GM23338 (cell line): ENCODE measurements around the gene RIF1. TPM values are rescaled to one million over a fixed set of nuclear protein-coding genes. Genes with fewer than 3 reads are reported as not detected.
A peak's percentile ranks its signal among the peaks of the same experiment; 100 is the strongest.

Source experiments
- ATAC-seq: fragments of 200-7000 bp; cut with Tn5 transposase; 3 replicates; pipeline ENCODE4 v1.9.1; 2020
- DNase-seq: peaks from one replicate; pipeline ENCODE4 v3.0.0-alpha.2; 2015; ENCODE audit warnings: low spot score
- H2AFZ ChIP-seq: fragments of 200-600 bp; sonication (generic); 2 replicates; pipeline ENCODE4 v1.8.0; 2016; ENCODE audit warnings: antibody characterized with exemption, mild to moderate bottlenecking, moderate library complexity
- H3F3A ChIP-seq: fragments of 200-600 bp; sonication (generic); replicated peaks from 2 replicates; pipeline ENCODE4 v1.8.0; 2017; ENCODE audit warnings: antibody characterized with exemption, mixed run types, low read depth
- H3K27ac ChIP-seq: fragments of 200-600 bp; sonication (generic); 2 replicates; pipeline ENCODE4 v1.6.1; 2016; ENCODE audit warnings: low read depth
- H3K27me3 ChIP-seq: fragments of 200-600 bp; sonication (generic); 2 replicates; pipeline ENCODE4 v1.8.0; 2016; ENCODE audit warnings: mild to moderate bottlenecking, mixed run types, moderate library complexity; ENCODE audit not compliant: insufficient read depth
- H3K36me3 ChIP-seq: fragments of 200-600 bp; sonication (generic); 2 replicates; pipeline ENCODE4 v1.8.0; 2016; ENCODE audit warnings: mild to moderate bottlenecking; ENCODE audit not compliant: insufficient read depth
- H3K4me1 ChIP-seq: fragments of 200-600 bp; sonication (generic); 2 replicates; pipeline ENCODE4 v1.8.0; 2016; ENCODE audit warnings: mild to moderate bottlenecking, moderate library complexity; ENCODE audit not compliant: insufficient read depth
- H3K4me2 ChIP-seq: fragments of 200-600 bp; sonication (generic); 2 replicates; pipeline ENCODE4 v1.7.1; 2017; ENCODE audit warnings: mixed run types
- H3K4me3 ChIP-seq: fragments of 200-600 bp; sonication (generic); 2 replicates; pipeline ENCODE4 v1.6.1; 2016; ENCODE audit warnings: mixed run types
- H3K79me2 ChIP-seq: fragments of 200-600 bp; sonication (generic); replicated peaks from 2 replicates; pipeline ENCODE4 v1.8.0; 2017; ENCODE audit warnings: mild to moderate bottlenecking; ENCODE audit not compliant: insufficient read depth
- H3K9me2 ChIP-seq: fragments of 200-600 bp; sonication (generic); 2 replicates; pipeline ENCODE4 v1.8.0; 2017; ENCODE audit not compliant: insufficient read depth
- H4K20me1 ChIP-seq: fragments of 200-600 bp; sonication (generic); replicated peaks from 2 replicates; pipeline ENCODE4 v1.8.0; 2017; ENCODE audit warnings: mild to moderate bottlenecking; ENCODE audit not compliant: insufficient read depth
- H3K27ac Mint-ChIP-seq: 2 replicates; pipeline ENCODE4 v1.8.0; 2020; ENCODE audit warnings: inconsistent platforms, mild to moderate bottlenecking, moderate library complexity, mixed read lengths
- H3K27me3 Mint-ChIP-seq: 3 replicates; pipeline ENCODE4 v1.8.0; 2022; ENCODE audit warnings: low read depth, mild to moderate bottlenecking, moderate library complexity, mixed read lengths, inconsistent platforms; ENCODE audit not compliant: insufficient read depth, poor library complexity
- H3K36me3 Mint-ChIP-seq: 3 replicates; pipeline ENCODE4 v1.8.0; 2021; ENCODE audit warnings: low read depth, mild to moderate bottlenecking, inconsistent platforms, moderate library complexity, mixed read lengths
- H3K4me1 Mint-ChIP-seq: 3 replicates; pipeline ENCODE4 v1.8.0; 2020; ENCODE audit warnings: mild to moderate bottlenecking, inconsistent platforms, mixed read lengths
- H3K4me3 Mint-ChIP-seq: 3 replicates; pipeline ENCODE4 v1.8.0; 2021; ENCODE audit warnings: moderate library complexity, mild to moderate bottlenecking, inconsistent platforms, mixed read lengths
- H3K9me3 Mint-ChIP-seq: 3 replicates; pipeline ENCODE4 v1.8.0; 2020; ENCODE audit warnings: moderate library complexity, mild to moderate bottlenecking, inconsistent platforms, mixed read lengths
- CTCF ChIP-seq, 2 experiments: fragments of 200-600 bp in 1 of 2; sonication (generic) in 1 of 2; conservative IDR thresholded peaks; 2 replicates each; pipeline versions ENCODE4 v1.5.1 to v1.6.1; 2016 to 2017; ENCODE audit warnings: antibody characterized with exemption in 2 of 2, low read depth in 2 of 2, mild to moderate bottlenecking in 2 of 2, moderate library complexity in 1 of 2
- ETS1 ChIP-seq: IDR thresholded peaks from 2 replicates; pipeline ENCODE4 v1.6.1; 2016; ENCODE audit warnings: antibody characterized with exemption
- EZH2 ChIP-seq: fragments of 200-600 bp; sonication (generic); IDR thresholded peaks from one replicate; pipeline ENCODE4 v1.8.0; 2017; ENCODE audit warnings: antibody characterized with exemption, mild to moderate bottlenecking, low read depth; ENCODE audit not compliant: unreplicated experiment
- REST ChIP-seq: IDR thresholded peaks from one replicate; pipeline ENCODE4 v1.6.1; 2018; ENCODE audit warnings: antibody characterized with exemption; ENCODE audit not compliant: unreplicated experiment
- STAT1 ChIP-seq: IDR thresholded peaks from one replicate; pipeline ENCODE4 v1.6.1; 2016; ENCODE audit warnings: antibody characterized with exemption; ENCODE audit not compliant: unreplicated experiment
- ZNF114 ChIP-seq: fragments of 250-450 bp; sonication (Bioruptor Pico); IDR thresholded peaks from 2 replicates; pipeline ENCODE4 v1.5.0; 2020; ENCODE audit warnings: mild to moderate bottlenecking, moderate library complexity
- ZNF331 ChIP-seq: fragments of 250-450 bp; sonication (Bioruptor Pico); IDR thresholded peaks from 2 replicates; pipeline ENCODE4 v1.5.0; 2020; ENCODE audit warnings: low read depth, mild to moderate bottlenecking, moderate library complexity
- ZNF462 ChIP-seq: fragments of 250-450 bp; sonication (Bioruptor Pico); IDR thresholded peaks from 2 replicates; pipeline ENCODE4 v1.5.0; 2020; ENCODE audit warnings: mild to moderate bottlenecking, moderate library complexity
- polyA plus RNA-seq: library from polyadenylated mRNA; unstranded; fragments of >200 nt; fragmentation: Nextera tagmentation; extraction: Ambion mirVana; gene quantifications from 2 replicates; pipeline ENCODE4 v1.2.1, GENCODE V29; 2016
- total RNA-seq: library from RNA; depleted of rRNA; stranded (reverse); fragments of >200 nt; shearing (Covaris generic); gene quantifications from 2 replicates; pipeline ENCODE4 v1.2.3, GENCODE V29; 2014

The RIF1 gene
- total and polyA plus RNA-seq, 2 experiments from 2014 or later = 68.5 to 134 TPM

GRCh38 chr2:151486053-151486452, 76.4 kb downstream of the RIF1 start (continued):
- TF ChIP-seq ETS1 (no peak), CTCF (conservative IDR thresholded peaks at IDR 0.05; ENCODE audit: low read depth in 2 of 2) (no peak), ZNF462 (CRISPR knock-in tag) (no peak)

GRCh38 chr2:151490276-151490675, 80.6 kb downstream of the RIF1 start:
- no peak overlapping the region for H3K27ac Mint-ChIP-seq
- no peak for TF ChIP-seq CTCF (conservative IDR thresholded peaks at IDR 0.05; ENCODE audit: low read depth in 2 of 2)
- TF ChIP-seq REST = no peak
- no peak for TF ChIP-seq EZH2
- TF ChIP-seq ZNF114 (CRISPR knock-in tag) = no peak
- no peak for TF ChIP-seq STAT1
- TF ChIP-seq ZNF331 (CRISPR knock-in tag) = no peak

More at GRCh38 chr2:151490276-151490675, 80.6 kb downstream of the RIF1 start:
- no peaks in the 10 kb centered on the region; the same call in 1 of the 2 replicates for H4K20me1 ChIP-seq
- DNase-seq (no peak), ATAC-seq (peak; percentile 27; the same call in 1 of the 3 replicates)
- H3K36me3 ChIP-seq = no peaks in the 10 kb centered on the region
- Mint-ChIP-seq H3K27me3 (no peaks in the 10 kb centered on the region), H3K36me3 (no peaks in the 10 kb centered on the region), H3K4me1 (peaks cover 34% of the 10 kb centered on the region), H3K4me3 (no peak overlapping the region), H3K9me3 (no peaks in the 10 kb centered on the region)
- no peak overlapping the region for H3K4me3 ChIP-seq
- H3K27ac ChIP-seq = no peak overlapping the region
- H3F3A ChIP-seq = no peaks in the 10 kb centered on the region
- no peaks in the 10 kb centered on the region for H3K9me2 ChIP-seq
- no peak overlapping the region for H3K4me2 ChIP-seq
- no peak overlapping the region for H2AFZ ChIP-seq
- no peaks in the 10 kb centered on the region for H3K79me2 ChIP-seq
- no peaks in the 10 kb centered on the region for H3K27me3 ChIP-seq
- H3K4me1 ChIP-seq = peaks cover 35% of the 10 kb centered on the region
